Neutrophil (primary cell): ENCODE measurements around the gene VGLL4.

Experiments used
- H3K27ac ChIP-seq: fragments of 200-600 bp; sonication (generic); 2 replicates; pipeline ENCODE4 v1.5.1; 2016; ENCODE audit warnings: mild to moderate bottlenecking, moderate library complexity
- H3K27me3 ChIP-seq: fragments of 200-600 bp; sonication (generic); 2 replicates; pipeline ENCODE4 v1.6.0; 2016; ENCODE audit warnings: mild to moderate bottlenecking
- H3K36me3 ChIP-seq: fragments of 200-600 bp; sonication (generic); 2 replicates; pipeline ENCODE4 v1.5.1; 2017
- H3K4me1 ChIP-seq, 2 experiments: fragments of 200-600 bp in 1 of 2; sonication (generic) in 1 of 2; 1 replicate in 1 of 2; 2 replicates in 1 of 2; pipeline versions ENCODE4 v1.5.1 to v1.6.1; 2013 to 2016; ENCODE audit warnings: low read depth in 1 of 2, low read length in 1 of 2, mild to moderate bottlenecking in 1 of 2, moderate library complexity in 1 of 2; ENCODE audit not compliant: control insufficient read depth in 1 of 2, insufficient read depth in 1 of 2
- H3K4me3 ChIP-seq, 2 experiments: fragments of 200-600 bp in 1 of 2; sonication (generic) in 1 of 2; 1 replicate in 1 of 2; 2 replicates in 1 of 2; pipeline ENCODE4 v1.5.1; 2013 to 2016; ENCODE audit warnings: low read depth in 1 of 2, low read length in 1 of 2, mild to moderate bottlenecking in 1 of 2, moderate library complexity in 1 of 2
- H3K9me3 ChIP-seq: fragments of 200-600 bp; sonication (generic); 2 replicates; pipeline ENCODE4 v1.5.1; 2016
- TF ChIP-seq, protein P1 (sequence below): fragments of 200-600 bp; sonication (generic); IDR thresholded peaks from 2 replicates; pipeline ENCODE4 v1.5.1; 2016; ENCODE audit warnings: antibody characterized with exemption

Gene VGLL4

DNA sequence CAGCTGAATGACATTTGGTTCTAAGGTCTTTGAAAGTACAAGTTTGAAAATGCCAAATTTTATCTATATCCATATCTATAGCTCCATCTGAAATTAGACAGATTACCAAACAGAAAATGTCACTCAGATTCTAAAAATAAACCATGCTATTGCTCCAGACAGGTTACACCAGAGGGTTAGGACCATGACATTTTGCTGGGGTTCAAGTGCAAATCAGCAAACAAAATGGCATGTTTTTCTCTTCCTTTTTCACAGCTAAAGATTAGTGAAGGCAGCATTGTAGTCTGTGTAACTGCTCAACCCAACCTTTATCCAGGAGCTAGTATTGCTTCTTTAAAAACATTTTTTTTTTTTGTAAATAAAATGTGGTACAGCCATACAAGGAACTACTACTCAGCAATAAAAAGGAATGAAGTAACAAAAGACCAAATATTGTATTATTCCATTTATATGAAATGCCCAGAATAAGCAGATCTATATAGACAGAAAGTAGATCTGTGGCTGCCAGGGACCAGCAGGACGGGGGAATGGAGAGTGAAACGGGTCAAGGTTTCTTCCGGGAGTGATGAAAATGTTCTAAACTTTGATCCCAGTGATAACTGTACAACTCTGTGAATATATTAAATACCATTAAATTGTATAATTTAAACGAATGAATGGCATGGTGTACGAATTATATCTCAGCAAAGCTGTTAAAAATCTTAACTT is 18.2 kb downstream of the VGLL4 start:
- no peak overlapping the region for H3K4me3 ChIP-seq
- H3K9me3 ChIP-seq: no peaks in the 10 kb centered on the region
- H3K36me3 ChIP-seq: no peaks in the 10 kb centered on the region
- H3K4me1 ChIP-seq: peaks cover 27 to 31% of the 10 kb centered on the region in 2 experiments
- no peaks in the 10 kb centered on the region for H3K27me3 ChIP-seq
- H3K27ac ChIP-seq: no peak overlapping the region
- TF ChIP-seq, protein P1, sequence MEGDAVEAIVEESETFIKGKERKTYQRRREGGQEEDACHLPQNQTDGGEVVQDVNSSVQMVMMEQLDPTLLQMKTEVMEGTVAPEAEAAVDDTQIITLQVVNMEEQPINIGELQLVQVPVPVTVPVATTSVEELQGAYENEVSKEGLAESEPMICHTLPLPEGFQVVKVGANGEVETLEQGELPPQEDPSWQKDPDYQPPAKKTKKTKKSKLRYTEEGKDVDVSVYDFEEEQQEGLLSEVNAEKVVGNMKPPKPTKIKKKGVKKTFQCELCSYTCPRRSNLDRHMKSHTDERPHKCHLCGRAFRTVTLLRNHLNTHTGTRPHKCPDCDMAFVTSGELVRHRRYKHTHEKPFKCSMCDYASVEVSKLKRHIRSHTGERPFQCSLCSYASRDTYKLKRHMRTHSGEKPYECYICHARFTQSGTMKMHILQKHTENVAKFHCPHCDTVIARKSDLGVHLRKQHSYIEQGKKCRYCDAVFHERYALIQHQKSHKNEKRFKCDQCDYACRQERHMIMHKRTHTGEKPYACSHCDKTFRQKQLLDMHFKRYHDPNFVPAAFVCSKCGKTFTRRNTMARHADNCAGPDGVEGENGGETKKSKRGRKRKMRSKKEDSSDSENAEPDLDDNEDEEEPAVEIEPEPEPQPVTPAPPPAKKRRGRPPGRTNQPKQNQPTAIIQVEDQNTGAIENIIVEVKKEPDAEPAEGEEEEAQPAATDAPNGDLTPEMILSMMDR: no peak

DNA sequence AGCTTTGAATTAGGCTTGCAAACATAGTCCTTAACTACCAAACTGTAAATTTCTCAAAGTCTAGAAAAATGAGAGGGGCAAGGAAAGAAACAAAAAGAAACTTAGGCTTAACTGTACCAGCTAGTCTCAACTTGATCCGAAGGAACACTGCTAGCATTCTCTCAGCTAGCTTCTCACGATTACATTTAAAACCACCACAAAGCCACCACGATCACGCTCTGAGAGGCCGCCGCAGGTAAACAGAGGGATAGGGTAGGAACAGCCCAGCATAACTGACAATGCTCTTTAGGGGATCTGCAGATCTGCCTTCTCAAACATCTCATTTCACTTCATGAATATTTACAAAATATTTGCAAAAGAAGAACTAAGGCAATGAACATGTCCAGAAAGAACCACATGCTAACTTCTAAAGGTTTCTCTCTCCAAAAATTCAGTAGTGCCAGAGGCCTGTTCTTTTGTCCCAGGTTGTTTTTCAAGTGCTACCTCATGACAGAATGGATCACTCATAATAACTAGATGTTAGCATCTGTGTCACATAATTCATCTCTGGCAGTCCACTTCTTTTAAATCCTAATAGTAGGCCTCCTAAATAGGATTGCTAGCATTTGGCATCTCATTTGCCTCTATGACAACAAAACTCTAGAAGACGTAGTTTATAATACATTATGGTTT is 18.9 kb downstream of the VGLL4 start:
- Histone ChIP-seq H3K36me3 (no peaks in the 10 kb centered on the region), H3K27ac (no peak overlapping the region), H3K27me3 (no peaks in the 10 kb centered on the region), H3K9me3 (no peaks in the 10 kb centered on the region), H3K4me1 (peaks cover 27 to 31% of the 10 kb centered on the region in 2 experiments), H3K4me3 (no peak overlapping the region)
- TF ChIP-seq, protein P1: no peak

DNA sequence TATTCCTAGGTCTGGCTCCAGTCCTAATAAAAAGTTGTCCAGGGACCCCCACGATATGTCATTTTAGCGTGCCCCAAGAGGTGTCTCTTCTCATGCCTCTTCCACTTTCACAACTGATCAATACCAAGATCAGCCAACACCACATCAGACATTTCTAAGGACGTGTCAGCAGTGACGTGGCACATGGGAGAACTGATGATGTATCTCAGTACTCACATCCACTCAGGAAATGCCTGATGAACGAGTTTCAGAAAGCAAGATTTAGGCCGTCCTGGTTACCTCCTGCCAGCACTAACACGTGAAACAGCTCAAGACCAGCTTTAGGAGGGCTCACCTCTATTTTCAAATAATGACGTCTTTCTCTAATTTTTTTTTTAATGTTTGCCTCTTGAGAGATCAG is 19.6 kb downstream of the VGLL4 start:
- H3K27me3 ChIP-seq: no peaks in the 10 kb centered on the region
- H3K4me3 ChIP-seq: no peak overlapping the region
- no peaks in the 10 kb centered on the region for H3K9me3 ChIP-seq
- TF ChIP-seq, protein P1: no peak
- H3K27ac ChIP-seq: no peak overlapping the region
- H3K4me1 ChIP-seq: peaks cover 27 to 31% of the 10 kb centered on the region in 2 experiments
- no peaks in the 10 kb centered on the region for H3K36me3 ChIP-seq

DNA sequence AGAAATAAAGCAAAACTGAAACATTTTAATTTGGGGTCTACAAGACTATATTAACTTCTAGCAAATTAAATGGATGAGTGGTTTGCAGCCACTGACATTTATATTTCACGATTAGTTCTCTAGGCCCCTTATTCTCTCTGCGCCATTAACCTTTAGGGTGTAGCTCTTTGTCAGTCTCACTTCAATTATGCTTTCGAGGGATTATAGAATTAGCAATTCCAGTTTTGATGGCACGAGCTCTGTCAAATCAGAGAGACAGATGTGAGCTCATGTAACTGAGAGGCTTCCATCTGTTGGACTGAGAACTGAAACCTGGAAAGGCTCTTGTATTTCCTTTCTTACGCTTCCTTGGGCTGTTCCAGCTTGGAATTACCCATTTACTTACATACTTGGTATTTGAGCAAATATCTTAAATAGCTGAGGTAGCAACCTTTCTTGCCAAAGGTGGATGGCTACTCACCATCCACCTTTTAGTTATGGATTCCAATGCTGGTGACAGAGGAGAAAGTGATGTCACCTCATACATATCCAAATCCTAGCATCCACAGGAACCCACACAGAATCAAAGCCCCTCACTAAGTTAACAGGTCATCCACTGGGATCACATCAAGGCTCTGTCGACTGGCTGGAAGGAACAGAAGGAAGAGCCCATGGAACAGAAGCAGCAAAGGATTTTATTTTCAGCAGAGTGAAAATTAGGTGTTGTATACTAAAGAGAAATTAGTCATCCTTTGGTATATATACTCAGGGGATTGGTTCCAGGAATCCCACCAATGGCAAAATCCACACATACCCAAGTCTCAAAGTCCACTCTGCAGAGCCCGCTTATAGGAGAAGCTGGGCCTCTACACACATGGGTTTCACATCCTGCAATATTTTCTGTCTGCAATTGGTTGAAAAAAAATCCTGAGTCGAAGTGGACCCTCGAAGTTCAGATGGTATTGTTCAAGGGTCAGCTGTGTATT is 20.8 kb downstream of the VGLL4 start:
- Histone ChIP-seq H3K4me3 (no peak overlapping the region), H3K27ac (no peak overlapping the region), H3K4me1 (peaks cover 27 to 31% of the 10 kb centered on the region in 2 experiments), H3K36me3 (no peaks in the 10 kb centered on the region), H3K9me3 (no peaks in the 10 kb centered on the region), H3K27me3 (no peaks in the 10 kb centered on the region)
- TF ChIP-seq, protein P1: no peak

DNA sequence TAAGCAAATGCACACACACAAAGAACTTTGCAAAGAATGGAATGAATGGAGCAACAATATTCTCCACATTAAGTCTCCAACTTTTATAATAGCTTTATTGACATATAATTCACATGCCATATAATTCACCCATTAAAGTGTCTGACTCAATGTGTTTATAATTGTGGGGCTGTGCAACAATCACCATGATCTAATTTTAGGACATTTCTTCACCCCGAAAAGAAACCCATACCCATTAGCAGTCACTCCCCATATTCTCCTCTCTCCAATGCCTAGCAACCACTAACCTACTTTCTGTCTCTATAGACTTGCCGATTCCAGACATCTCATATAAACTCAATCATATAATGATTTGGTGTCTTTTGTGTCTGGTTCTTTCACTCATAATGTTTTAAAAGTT is 22.6 kb downstream of the VGLL4 start:
- Histone ChIP-seq H3K4me1 (peaks cover 21 to 25% of the 10 kb centered on the region in 2 experiments), H3K27me3 (no peaks in the 10 kb centered on the region), H3K36me3 (no peaks in the 10 kb centered on the region), H3K9me3 (no peaks in the 10 kb centered on the region), H3K27ac (no peak overlapping the region), H3K4me3 (no peak overlapping the region)
- TF ChIP-seq, protein P1: no peak
